DND-41 (cell line): ENCODE data around the gene IFNA16.

Experiments
- EZH2 ChIP-seq: IDR thresholded peaks from 3 replicates; pipeline ENCODE4 v1.6.1; 2012; ENCODE audit warnings: borderline replicate concordance, low read depth, mild to moderate bottlenecking, moderate library complexity, low read length, inconsistent platforms; ENCODE audit not compliant: severe bottlenecking
- TF ChIP-seq, protein P1 (sequence below): IDR thresholded peaks from 2 replicates; pipeline ENCODE4 v1.5.1; 2012; ENCODE audit warnings: borderline replicate concordance, low read length, moderate library complexity, mild to moderate bottlenecking; ENCODE audit not compliant: poor library complexity, severe bottlenecking; ENCODE audit errors: extremely low read depth

DNA sequence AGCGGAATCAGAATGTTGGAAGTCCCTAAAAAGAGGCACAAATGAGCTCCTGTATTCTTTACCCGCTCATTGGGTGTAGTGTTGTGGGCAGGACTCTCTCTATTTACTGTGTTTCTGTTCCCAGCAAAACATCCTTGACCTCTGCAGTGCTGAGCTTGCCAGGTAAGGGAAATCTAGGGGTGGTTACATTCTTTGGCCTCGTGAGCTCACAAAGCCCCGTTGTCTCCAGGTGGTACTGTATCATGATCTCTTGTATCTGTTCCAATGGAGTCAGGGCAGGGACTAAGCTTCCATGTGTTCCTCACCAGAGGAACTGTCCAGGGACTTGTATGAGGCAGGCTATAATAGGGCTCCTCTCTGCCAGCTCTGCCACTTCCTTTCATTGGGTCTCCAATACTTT is 34.5 kb upstream of the IFNA16 start:
- TF ChIP-seq, protein P1, sequence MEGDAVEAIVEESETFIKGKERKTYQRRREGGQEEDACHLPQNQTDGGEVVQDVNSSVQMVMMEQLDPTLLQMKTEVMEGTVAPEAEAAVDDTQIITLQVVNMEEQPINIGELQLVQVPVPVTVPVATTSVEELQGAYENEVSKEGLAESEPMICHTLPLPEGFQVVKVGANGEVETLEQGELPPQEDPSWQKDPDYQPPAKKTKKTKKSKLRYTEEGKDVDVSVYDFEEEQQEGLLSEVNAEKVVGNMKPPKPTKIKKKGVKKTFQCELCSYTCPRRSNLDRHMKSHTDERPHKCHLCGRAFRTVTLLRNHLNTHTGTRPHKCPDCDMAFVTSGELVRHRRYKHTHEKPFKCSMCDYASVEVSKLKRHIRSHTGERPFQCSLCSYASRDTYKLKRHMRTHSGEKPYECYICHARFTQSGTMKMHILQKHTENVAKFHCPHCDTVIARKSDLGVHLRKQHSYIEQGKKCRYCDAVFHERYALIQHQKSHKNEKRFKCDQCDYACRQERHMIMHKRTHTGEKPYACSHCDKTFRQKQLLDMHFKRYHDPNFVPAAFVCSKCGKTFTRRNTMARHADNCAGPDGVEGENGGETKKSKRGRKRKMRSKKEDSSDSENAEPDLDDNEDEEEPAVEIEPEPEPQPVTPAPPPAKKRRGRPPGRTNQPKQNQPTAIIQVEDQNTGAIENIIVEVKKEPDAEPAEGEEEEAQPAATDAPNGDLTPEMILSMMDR = no peak
- TF ChIP-seq EZH2 = no peak
